Activated CD4-positive, alpha-beta T cell treated with anti-CD3 and anti-CD28 coated beads for 36 hours (primary cell): ENCODE data around the gene NFKBIB. TPM values are rescaled to one million over a fixed set of nuclear protein-coding genes. Genes with fewer than 3 reads are reported as not detected.
A peak's percentile ranks its signal among the peaks of the same experiment; 100 is the strongest.
"Not testable (repeated sequence)": the region's sequence is repeated elsewhere in the genome, so short reads cannot be mapped to it uniquely, and the experiment has no call there.

ENCODE experiments used
- ATAC-seq: fragments of 200-7000 bp; cut with Tn5 transposase; one replicate; pipeline ENCODE4 v1.10.0; 2021; ENCODE audit warnings: mild to moderate bottlenecking, moderate library complexity
- CTCF ChIA-PET: fragments of 350-600 bp; sonication (Branson Sonifier 250); formaldehyde crosslinking; loops from one replicate; lab custom pipeline; 2021; ENCODE audit warnings: antibody characterized with exemption; lab: Charles Lee
- POLR2A ChIA-PET: fragments of 350-600 bp; sonication (Branson Sonifier 250); formaldehyde crosslinking; loops from one replicate; lab custom pipeline; 2021; ENCODE audit warnings: antibody characterized with exemption, inconsistent platforms; lab: Charles Lee
- DNase-seq: peaks from one replicate; pipeline ENCODE4 v3.0.0-alpha.2; 2020
- H3K27ac Mint-ChIP-seq: one replicate; pipeline ENCODE4 v1.8.0; 2021; ENCODE audit warnings: mixed read lengths
- H3K27me3 Mint-ChIP-seq: one replicate; pipeline ENCODE4 v1.8.0; 2021; ENCODE audit warnings: mixed read lengths
- H3K36me3 Mint-ChIP-seq: one replicate; pipeline ENCODE4 v1.8.0; 2021; ENCODE audit warnings: low read depth, mixed read lengths
- H3K4me1 Mint-ChIP-seq: one replicate; pipeline ENCODE4 v1.8.0; 2021; ENCODE audit warnings: mixed read lengths
- H3K4me3 Mint-ChIP-seq: one replicate; pipeline ENCODE4 v1.8.0; 2021; ENCODE audit warnings: mild to moderate bottlenecking, moderate library complexity, mixed read lengths
- H3K9me3 Mint-ChIP-seq: one replicate; pipeline ENCODE4 v1.8.0; 2021; ENCODE audit warnings: low read depth, mixed read lengths
- intact Hi-C, 2 experiments: fragments of 100-400 bp; cut with DNase I in 1 of 2; cut with micrococcal nuclease in 1 of 2; formaldehyde crosslinking; loops; one replicate each; pipeline versions ENCODE4 v1.14.2 to v1.15.1; 2022 to 2024; cut with DNase I, micrococcal nuclease
- total RNA-seq, 2 experiments: library from RNA; stranded (reverse); gene quantifications; one replicate each; pipeline ENCODE4 v1.2.3, GENCODE V29; 2021

NFKBIB gene
- total RNA-seq, 2 experiments from 2014 or later, result 49.4 to 52.5 TPM

DNA sequence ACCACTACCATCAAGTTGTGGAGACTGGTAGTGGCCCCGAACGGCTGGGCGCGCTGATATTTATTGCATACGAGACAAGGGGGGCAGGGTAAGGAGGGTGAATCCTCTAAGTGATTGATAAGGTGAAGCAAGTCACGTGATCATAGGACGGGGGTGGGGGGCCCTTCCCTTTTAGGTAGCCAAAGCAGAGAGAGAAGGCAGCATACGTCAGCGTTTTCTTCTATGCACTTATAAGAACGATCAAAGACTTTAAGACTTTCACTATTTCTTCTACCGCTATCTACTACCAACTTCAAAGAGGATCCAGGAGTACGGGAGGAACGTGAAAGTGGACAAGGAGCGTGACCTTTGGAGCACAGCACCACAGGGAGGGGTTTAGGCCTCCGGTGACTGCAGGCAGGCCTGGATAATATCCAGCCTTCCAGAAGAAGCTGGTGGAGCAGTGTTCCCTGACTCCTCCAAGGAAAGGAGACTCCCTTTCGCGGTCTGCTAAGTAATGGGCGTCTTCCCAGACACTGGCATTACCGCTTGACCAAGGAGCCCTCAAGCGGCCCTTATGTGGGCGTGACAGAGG, 40.1 kb upstream of the NFKBIB start:
- POLR2A ChIA-PET, H3K27me3 Mint-ChIP-seq, H3K27ac Mint-ChIP-seq, CTCF ChIA-PET, DNase-seq, ATAC-seq, H3K4me3 Mint-ChIP-seq, H3K36me3 Mint-ChIP-seq, H3K9me3 Mint-ChIP-seq, intact Hi-C loops: not testable (repeated sequence)
- H3K4me1 Mint-ChIP-seq, result peaks cover 25% of the 10 kb centered on the region

DNA sequence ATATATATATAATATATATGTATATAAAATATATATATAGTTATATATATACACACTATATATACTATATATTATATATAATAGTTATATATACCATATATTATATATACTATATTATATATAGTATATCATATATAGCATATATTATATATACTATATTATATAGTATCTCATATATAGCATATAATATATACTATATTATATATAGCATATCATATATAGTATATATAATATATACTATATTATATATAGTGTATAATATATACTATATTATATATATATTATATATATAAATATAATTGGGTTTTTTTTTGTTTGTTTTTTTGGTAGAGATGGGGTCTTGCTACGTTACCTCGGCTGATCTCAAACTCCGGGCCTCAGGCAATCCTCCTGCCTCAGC, 38.4 kb upstream of the NFKBIB start:
- H3K27ac Mint-ChIP-seq, result no peak overlapping the region
- CTCF ChIA-PET, result interaction anchor here (0.6 kb wide), 1 partner anchor 23 kb away, joined by 3 read pairs; no protein-coding TSS in a partner anchor
- intact Hi-C loops, result no loop called here
- DNase-seq (no peak), ATAC-seq (no peak)
- H3K4me3 Mint-ChIP-seq, result no peak overlapping the region
- no peaks in the 10 kb centered on the region for H3K9me3 Mint-ChIP-seq
- peaks cover 41% of the 10 kb centered on the region for H3K4me1 Mint-ChIP-seq
- POLR2A ChIA-PET, result interaction anchor here (0.5 kb wide), 1 partner anchor 159 kb away, joined by 7 read pairs; no protein-coding TSS in a partner anchor
- peaks cover 15% of the 10 kb centered on the region for H3K36me3 Mint-ChIP-seq
- no peaks in the 10 kb centered on the region for H3K27me3 Mint-ChIP-seq

DNA sequence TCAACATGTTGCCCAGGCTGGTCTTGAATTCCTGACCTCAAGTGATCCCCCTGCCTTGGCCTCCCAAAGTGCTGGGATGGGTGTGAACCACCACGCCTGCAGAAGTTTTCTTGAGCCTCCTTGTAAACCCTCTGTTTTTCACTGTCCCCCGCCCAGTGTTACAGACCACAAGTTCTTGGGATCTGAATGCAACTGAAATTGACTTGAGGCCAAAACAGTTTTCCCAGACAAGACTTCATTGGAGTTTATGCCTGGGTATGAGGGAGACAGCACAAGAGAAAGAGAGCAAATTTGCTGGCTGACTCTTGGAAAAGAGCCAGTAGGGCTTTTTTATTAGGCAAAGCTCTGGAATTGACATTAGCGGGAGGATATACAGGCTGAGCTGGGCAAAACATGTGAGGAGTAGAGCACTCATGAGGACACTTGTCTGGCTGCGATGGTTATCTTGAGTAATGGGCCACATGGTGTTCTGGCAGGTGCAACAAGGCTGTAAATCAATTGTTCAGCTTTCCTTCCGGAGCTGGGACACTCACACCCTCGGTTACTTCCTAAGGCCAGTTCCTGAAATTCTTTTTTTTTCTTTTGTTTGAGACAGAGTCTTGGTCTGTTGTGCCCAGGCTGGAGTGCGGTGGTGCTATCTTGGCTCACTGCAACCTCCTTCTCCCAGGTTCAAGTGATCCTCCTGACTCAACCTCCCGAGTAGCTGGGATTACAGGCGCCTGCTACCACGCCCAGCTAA, 37.3 kb upstream of the NFKBIB start:
- CTCF ChIA-PET, result interaction anchor here (1.0 to 1.9 kb wide), 5 partner anchors 10 to 71 kb away, joined by 3 to 10 read pairs (median 5); partner anchors contain the start of genes MRPS12 and SARS2
- intact Hi-C loops, result no loop called here
- ATAC-seq (no peak), DNase-seq (no peak)
- POLR2A ChIA-PET, result no interaction called here
- Mint-ChIP-seq H3K9me3 (no peaks in the 10 kb centered on the region), H3K4me3 (no peak overlapping the region), H3K27ac (no peak overlapping the region), H3K27me3 (no peaks in the 10 kb centered on the region), H3K36me3 (peaks cover 20% of the 10 kb centered on the region), H3K4me1 (peaks cover 36% of the 10 kb centered on the region)

DNA sequence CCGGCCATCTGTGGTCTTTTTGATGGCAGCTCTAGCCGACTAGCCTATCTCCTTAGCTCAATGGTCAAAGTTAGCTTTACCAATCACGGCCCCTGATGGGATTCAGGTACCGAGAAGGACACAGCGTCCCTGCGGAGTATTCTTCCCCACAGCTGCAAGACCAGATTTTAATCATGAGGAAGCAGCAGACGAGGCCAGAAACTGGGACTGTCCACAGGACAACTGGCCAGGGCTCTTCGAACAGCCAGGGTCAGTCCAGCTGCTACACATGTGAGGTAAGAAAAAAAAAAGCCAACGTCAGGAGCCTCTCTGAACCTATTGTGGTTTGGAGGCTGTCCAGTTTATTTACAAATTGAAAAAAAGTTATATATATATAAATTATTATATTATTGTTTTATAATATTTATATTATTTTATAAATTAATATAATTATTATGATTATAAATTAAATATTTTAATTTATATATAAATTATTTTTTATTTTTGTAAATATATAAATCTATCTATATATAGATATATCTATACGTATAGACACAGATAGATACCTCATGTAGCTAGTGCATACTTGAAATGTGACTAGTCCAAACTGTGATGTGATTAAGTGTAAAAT, 32.5 kb upstream of the NFKBIB start:
- H3K36me3 Mint-ChIP-seq, result peaks cover 48% of the 10 kb centered on the region
- no peaks in the 10 kb centered on the region for H3K27me3 Mint-ChIP-seq
- H3K27ac Mint-ChIP-seq, result peak overlapping the region; percentile 42
- H3K4me3 Mint-ChIP-seq, result no peak overlapping the region
- peaks cover 48% of the 10 kb centered on the region for H3K4me1 Mint-ChIP-seq
- ATAC-seq (no peak), DNase-seq (no peak)
- ChIA-PET CTCF (interaction anchor here (0.7 to 2.1 kb wide), 8 partner anchors 9 to 197 kb away, joined by 4 to 9 read pairs (median 4); partner anchors contain the start of genes MRPS12 and SARS2), POLR2A (interaction anchor here (0.6 to 1.9 kb wide), 2 partner anchors 25 to 228 kb away, joined by 5 to 10 read pairs; no protein-coding TSS in a partner anchor)
- H3K9me3 Mint-ChIP-seq, result no peaks in the 10 kb centered on the region
- intact Hi-C loops, result loop anchor here in 1 of 2 experiments (5.0 kb wide), 1 partner anchor 465 kb away; the partner anchor contains the start of gene FAM98C

DNA sequence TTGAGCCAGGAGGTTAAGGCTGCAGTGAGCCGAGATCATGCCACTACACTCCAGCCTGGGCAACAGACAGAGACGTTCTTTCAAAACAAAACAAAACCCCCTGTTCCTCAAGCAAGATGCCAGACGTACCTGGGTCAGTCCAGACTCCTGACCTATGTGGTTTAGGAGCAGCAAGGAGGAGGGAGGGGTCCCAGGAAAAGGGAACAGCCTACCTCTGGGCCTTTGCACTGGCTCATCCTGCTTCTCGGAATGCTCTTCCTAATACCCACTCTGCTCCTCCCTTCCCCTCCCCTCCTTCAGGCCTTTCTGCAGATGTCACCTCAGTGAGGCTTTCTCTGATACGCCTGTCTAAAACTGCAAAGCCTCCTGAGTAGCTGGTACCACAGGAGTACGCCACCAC, 31.2 kb upstream of the NFKBIB start:
- POLR2A ChIA-PET, result interaction anchor here (0.6 to 2.7 kb wide), 3 partner anchors 11 to 20 kb away, joined by 3 to 11 read pairs (median 3); no protein-coding TSS in a partner anchor

DNA sequence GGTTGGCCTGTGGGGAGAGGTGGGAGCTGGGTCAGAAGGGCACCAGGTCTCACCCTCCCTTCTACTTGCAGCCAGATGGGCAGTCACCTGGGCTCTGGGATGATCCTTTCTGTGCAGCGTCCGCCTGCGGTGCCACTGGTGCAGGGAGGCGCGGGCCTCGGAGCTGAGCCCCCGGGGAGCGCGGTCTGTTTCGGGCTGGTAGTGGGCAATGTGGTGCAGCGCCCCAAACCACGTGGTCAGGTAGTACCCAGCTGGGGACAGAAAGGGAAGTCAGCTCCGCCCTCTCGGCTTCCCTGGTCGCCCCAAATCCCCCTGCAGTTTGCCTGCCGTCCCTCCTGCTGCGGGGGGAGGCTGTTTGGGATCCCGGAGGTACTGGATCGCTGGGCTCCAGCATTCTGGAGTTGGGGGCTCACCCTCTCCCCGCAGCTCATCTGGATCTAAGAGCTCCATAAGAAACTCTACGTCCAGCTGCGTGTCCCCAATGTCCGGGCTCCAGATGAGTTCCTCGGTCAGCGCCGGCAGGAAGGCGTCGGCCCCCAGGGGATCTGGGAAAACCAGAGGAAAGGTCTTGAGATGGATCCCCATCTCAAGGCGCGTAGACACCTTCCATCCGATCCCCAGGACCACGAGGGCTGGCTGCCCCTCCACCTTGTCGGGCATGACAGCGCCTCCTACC, 30.5 kb upstream of the NFKBIB start:
- H3K4me3 Mint-ChIP-seq, result peak overlapping the region; percentile 76
- no peaks in the 10 kb centered on the region for H3K27me3 Mint-ChIP-seq
- H3K27ac Mint-ChIP-seq, result peak overlapping the region; percentile 86
- peaks cover 44% of the 10 kb centered on the region for H3K4me1 Mint-ChIP-seq
- no peaks in the 10 kb centered on the region for H3K9me3 Mint-ChIP-seq
- DNase-seq (peak; percentile 53), ATAC-seq (no peak)
- CTCF ChIA-PET, result interaction anchor here (0.6 to 2.9 kb wide), 15 partner anchors 9 to 1935 kb away, joined by 3 to 18 read pairs (median 3); partner anchors contain the start of genes EIF3K, HNRNPL and RINL
- H3K36me3 Mint-ChIP-seq, result peaks cover 51% of the 10 kb centered on the region
- intact Hi-C loops, result loop anchor here (1.0 to 5.0 kb wide), 3 partner anchors 17 to 467 kb away; partner anchors contain the start of gene FAM98C (in 1 of the 2)
- POLR2A ChIA-PET, result interaction anchor here (1.0 to 2.7 kb wide), 2 partner anchors 17 to 21 kb away, joined by 3 to 11 read pairs; no protein-coding TSS in a partner anchor

More for the DNA sequence above, 31.2 kb upstream of the NFKBIB start:
- Mint-ChIP-seq H3K4me1 (peaks cover 46% of the 10 kb centered on the region), H3K36me3 (peaks cover 51% of the 10 kb centered on the region), H3K4me3 (peak overlapping the region; percentile 76), H3K27ac (peak overlapping the region; percentile 86), H3K9me3 (no peaks in the 10 kb centered on the region), H3K27me3 (no peaks in the 10 kb centered on the region)
- DNase-seq, result no peak
- ATAC-seq, result no peak
- intact Hi-C loops, result loop anchor here in 1 of 2 experiments (5.0 kb wide), 1 partner anchor 466 kb away; the partner anchor contains the start of gene FAM98C
- CTCF ChIA-PET, result interaction anchor here (0.6 to 2.9 kb wide), 14 partner anchors 10 to 1936 kb away, joined by 3 to 18 read pairs (median 6); partner anchors contain the start of genes HNRNPL, MRPS12, RINL and SARS2

DNA sequence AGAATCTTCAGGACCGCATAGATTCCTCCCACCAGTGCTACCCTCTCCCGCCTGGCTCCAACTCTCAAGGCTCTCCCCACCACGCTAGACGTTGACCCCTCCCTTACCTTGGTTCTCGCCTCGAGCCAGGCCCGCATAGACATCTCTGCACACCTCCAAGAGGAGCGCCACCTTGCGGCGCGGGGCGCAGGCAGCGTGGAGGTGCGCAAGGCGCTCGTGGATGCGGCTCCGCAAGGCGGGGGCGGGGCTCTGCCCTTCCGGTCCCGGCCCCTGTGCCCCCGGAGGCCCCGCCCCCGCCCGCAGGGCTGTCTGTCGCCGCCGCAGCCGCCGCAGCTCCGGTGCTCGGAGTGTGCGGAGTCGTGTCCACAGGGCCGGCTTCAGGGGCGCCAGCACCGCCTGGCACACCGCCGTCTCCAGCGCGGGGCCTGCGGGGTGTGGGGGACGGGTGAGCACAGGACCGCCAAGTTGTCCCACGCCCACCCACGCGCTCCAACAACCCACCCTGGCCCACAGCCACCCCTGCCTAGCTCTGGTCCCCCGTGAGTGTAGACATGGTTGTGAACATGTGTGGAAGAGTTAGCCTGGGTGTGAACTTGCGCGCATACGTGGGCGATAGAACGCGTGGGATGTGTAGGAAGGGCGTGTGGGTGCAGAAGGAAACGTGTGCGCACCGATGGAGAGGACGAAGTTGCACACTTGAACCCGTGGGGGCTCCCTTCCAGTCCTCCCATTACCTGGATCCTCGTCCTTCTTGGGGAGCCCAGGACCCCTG, 29.7 kb upstream of the NFKBIB start:
- intact Hi-C loops, result loop anchor here (1.0 to 5.0 kb wide), 7 partner anchors 8 to 468 kb away; partner anchors contain the start of genes FAM98C (in 1 of the 2), MRPS12 (in 1 of the 2), NFKBIB (in 1 of the 2) and RINL (in 1 of the 2)
- Mint-ChIP-seq H3K36me3 (peaks cover 47% of the 10 kb centered on the region), H3K4me1 (peaks cover 37% of the 10 kb centered on the region), H3K27ac (peak overlapping the region; percentile 86), H3K4me3 (peak overlapping the region; percentile 76), H3K9me3 (no peaks in the 10 kb centered on the region), H3K27me3 (no peaks in the 10 kb centered on the region)
- CTCF ChIA-PET, result interaction anchor here (0.7 to 2.9 kb wide), 11 partner anchors 8 to 251 kb away, joined by 3 to 18 read pairs (median 4); partner anchors contain the start of genes EIF3K, HNRNPL, MRPS12 and RINL
- POLR2A ChIA-PET, result interaction anchor here (0.9 to 2.7 kb wide), 2 partner anchors 22 to 28 kb away, joined by 3 to 11 read pairs; no protein-coding TSS in a partner anchor
- ATAC-seq (peak; percentile 85), DNase-seq (peak; percentile 94)

DNA sequence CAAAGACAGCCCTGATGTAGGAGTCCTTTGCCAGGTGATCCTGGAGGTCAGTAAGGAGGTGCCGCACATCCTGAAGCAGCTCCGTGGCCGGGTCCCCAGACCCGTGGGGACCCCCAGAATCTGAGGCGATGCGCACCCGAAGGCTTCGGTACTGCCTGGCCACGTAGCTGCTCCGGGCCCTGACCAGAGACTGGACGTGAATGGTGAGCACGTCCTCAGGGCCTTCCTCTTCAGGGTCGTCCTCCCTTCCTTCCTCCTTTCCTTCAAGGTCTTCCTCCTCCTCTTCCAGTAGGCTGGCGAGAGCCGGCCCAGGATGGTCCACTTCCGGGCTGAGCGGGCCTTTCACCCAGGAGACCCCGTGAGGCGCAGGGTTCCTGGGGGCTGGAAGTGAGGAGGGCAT, 29.2 kb upstream of the NFKBIB start:
- no peaks in the 10 kb centered on the region for H3K27me3 Mint-ChIP-seq
- ChIA-PET CTCF (interaction anchor here (0.7 to 2.9 kb wide), 7 partner anchors 8 to 60 kb away, joined by 3 to 18 read pairs (median 4); partner anchors contain the start of genes HNRNPL, MRPS12, RINL and SARS2), POLR2A (interaction anchor here (0.8 to 2.7 kb wide), 3 partner anchors 22 to 28 kb away, joined by 3 to 11 read pairs (median 4); no protein-coding TSS in a partner anchor)
- intact Hi-C loops, result loop anchor here (1.0 to 5.0 kb wide), 4 partner anchors 8 to 103 kb away; partner anchors contain the start of genes MRPS12 (in 1 of the 2), NFKBIB (in 1 of the 2), RINL (in 1 of the 2) and SARS2 (in 1 of the 2)
- DNase-seq (no peak), ATAC-seq (no peak)
- peak overlapping the region; percentile 76 for H3K4me3 Mint-ChIP-seq
- H3K27ac Mint-ChIP-seq, result peak overlapping the region; percentile 71
- H3K36me3 Mint-ChIP-seq, result peaks cover 44% of the 10 kb centered on the region
- H3K4me1 Mint-ChIP-seq, result peaks cover 31% of the 10 kb centered on the region
- H3K9me3 Mint-ChIP-seq, result no peaks in the 10 kb centered on the region

DNA sequence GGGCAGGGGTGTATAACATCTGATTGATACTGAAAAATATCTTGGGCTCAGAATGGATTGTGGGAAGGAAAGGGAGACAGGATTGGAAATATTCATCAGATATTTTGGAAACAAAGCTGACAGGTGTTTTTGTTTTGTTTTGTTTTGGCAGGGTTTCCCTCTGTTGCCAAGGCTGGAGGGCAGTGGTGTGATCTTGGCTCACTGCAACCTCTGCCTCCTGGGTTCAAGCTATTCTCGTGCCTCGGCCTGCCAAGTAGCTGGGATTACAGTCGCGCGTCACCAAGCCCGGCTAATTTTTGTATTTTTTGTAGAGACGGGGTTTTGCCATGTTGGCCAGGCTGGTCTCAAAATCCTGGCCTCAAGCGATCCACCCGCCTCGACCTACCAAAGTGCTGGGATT, 26.4 kb upstream of the NFKBIB start:
- ATAC-seq, H3K27ac Mint-ChIP-seq, CTCF ChIA-PET, DNase-seq, H3K4me3 Mint-ChIP-seq, H3K27me3 Mint-ChIP-seq, H3K9me3 Mint-ChIP-seq: not testable (repeated sequence)
- H3K4me1 Mint-ChIP-seq, result peaks cover 35% of the 10 kb centered on the region
- H3K36me3 Mint-ChIP-seq, result peaks cover 39% of the 10 kb centered on the region
- intact Hi-C loops, result loop anchor here in 1 of 2 experiments (5.0 kb wide), 1 partner anchor 106 kb away; no protein-coding TSS in a partner anchor
- POLR2A ChIA-PET, result interaction anchor here (2.1 kb wide), 1 partner anchor 26 kb away, joined by 5 read pairs; no protein-coding TSS in a partner anchor
